HCT116 (cell line): ENCODE measurements around the gene TAF11L7.

ENCODE experiments used
- EZH2 ChIP-seq: fragments of 200-600 bp; sonication (generic); IDR thresholded peaks from 2 replicates; pipeline ENCODE4 v1.6.1; 2017; ENCODE audit warnings: antibody characterized with exemption, mixed run types
- POLR2A ChIP-seq: IDR thresholded peaks from 2 replicates; pipeline ENCODE4 v1.7.0; 2011; ENCODE audit warnings: borderline replicate concordance; ENCODE audit not compliant: insufficient read depth, insufficient read length; ENCODE audit errors: extremely low read depth
- RAD21 ChIP-seq: IDR thresholded peaks from 2 replicates; pipeline ENCODE4 v1.6.1; 2012; ENCODE audit warnings: low read depth, mild to moderate bottlenecking
- SIN3A ChIP-seq: IDR thresholded peaks from 2 replicates; pipeline ENCODE4 v1.6.1; 2012; ENCODE audit warnings: low read depth
- TF ChIP-seq, protein P1 (sequence below), 3 experiments: fragments of 200-600 bp in 1 of 3; sonication (generic) in 1 of 3; IDR thresholded peaks in 2 of 3; conservative IDR thresholded peaks in 1 of 3; 2 replicates each; pipeline ENCODE4 v1.5.1; 2012 to 2017; ENCODE audit warnings: low read depth in 2 of 3, low read length in 2 of 3, antibody characterized with exemption in 1 of 3, borderline replicate concordance in 1 of 3, control low read depth in 1 of 3, mild to moderate bottlenecking in 1 of 3, mixed read lengths in 1 of 3, mixed run types in 1 of 3, moderate library complexity in 1 of 3; ENCODE audit not compliant: insufficient read depth in 1 of 3
- TF ChIP-seq, protein P2 (sequence below): IDR thresholded peaks from 2 replicates; pipeline ENCODE4 v1.6.1; 2012

DNA sequence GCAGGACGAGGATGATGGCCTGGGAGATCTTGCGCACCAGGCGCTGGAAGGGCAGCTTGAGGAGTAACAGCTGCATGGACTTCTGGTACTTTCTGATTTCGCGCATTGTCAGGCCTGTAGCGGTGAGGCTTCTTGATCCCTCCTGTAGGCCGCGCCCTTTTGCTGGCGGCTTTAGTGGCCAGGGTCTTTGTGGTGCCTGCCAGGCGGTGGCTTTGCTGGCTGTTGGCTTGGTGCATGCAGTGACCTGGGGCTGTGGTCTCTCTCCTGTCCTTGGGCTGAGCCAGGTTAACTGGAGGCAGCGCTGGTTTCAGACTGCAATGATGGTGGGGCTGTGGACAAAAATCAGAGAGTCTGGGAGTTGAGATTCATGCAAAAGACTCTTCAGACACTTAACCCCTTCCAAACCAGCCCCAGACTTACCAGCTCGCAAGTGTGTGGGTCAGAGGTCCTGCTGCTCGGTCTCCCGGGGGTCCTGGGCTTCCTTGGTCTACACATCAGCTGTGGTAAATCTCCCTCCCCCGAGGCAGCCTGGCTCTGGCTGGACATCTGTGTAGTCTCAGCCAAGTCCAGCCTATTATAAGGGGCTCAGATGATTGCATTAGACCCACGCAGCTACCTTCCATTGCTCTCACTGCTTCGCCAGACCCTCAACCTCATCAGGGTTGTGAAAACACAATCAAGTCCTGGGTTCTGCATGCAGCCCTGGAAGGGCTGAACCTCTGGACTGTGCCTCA, 29.5 kb upstream of the TAF11L7 start:
- TF ChIP-seq, protein P1, sequence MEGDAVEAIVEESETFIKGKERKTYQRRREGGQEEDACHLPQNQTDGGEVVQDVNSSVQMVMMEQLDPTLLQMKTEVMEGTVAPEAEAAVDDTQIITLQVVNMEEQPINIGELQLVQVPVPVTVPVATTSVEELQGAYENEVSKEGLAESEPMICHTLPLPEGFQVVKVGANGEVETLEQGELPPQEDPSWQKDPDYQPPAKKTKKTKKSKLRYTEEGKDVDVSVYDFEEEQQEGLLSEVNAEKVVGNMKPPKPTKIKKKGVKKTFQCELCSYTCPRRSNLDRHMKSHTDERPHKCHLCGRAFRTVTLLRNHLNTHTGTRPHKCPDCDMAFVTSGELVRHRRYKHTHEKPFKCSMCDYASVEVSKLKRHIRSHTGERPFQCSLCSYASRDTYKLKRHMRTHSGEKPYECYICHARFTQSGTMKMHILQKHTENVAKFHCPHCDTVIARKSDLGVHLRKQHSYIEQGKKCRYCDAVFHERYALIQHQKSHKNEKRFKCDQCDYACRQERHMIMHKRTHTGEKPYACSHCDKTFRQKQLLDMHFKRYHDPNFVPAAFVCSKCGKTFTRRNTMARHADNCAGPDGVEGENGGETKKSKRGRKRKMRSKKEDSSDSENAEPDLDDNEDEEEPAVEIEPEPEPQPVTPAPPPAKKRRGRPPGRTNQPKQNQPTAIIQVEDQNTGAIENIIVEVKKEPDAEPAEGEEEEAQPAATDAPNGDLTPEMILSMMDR (IDR thresholded peaks at IDR 0.05 in 2 of 3, conservative IDR thresholded peaks at IDR 0.05 in 1 of 3; ENCODE audit: borderline replicate concordance in 1 of 3, insufficient read depth in 1 of 3, low read depth in 2 of 3, low read length in 2 of 3): no peak
- TF ChIP-seq EZH2: no peak
- TF ChIP-seq, protein P2, sequence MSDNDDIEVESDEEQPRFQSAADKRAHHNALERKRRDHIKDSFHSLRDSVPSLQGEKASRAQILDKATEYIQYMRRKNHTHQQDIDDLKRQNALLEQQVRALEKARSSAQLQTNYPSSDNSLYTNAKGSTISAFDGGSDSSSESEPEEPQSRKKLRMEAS: no peak
- no peak for TF ChIP-seq POLR2A
- TF ChIP-seq RAD21: no peak
- no peak for TF ChIP-seq SIN3A
